ENCODE data around the gene RAD51B. TPM values are rescaled to one million over a fixed set of nuclear protein-coding genes. Genes with fewer than 3 reads are reported as not detected.

The RAD51B gene
- total and polyA plus RNA-seq, 9 donors, result 21.6 to 70.1 (median 35.1) TPM

DNA sequence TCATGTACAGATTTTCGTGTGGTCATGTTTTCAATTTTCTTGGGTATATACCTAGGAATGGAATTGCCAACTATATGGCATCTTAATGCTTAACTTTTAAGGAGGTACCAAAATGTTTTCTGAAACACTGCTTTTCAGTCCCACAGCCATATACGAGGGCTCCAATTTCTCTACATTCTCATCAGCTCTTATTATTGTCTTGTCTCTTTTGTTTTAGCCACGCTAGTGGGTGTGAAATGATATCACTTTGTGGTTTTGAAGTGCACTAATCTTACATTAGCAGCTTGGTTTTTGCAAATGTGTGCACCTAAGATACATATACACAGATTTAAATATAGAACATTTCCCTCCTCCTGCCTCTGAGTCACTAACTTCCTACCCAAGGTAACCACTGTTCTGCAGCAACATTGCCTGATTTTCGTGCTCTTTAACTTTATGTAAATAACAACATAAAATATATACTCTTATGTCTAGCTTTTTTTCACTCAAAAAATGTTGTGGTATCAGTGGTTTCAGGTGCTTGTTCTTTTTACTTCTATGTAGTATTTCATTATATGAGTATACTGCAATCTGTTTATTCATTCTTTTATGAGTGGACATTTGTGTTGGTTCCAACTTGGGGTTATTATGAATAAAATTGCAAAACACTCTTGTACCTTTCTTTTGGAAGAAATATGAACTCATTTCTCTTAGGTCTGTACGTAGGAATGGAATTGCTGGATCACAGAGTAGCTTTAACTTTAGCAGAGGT, 900.2 kb downstream of the RAD51B start:
- WGBS, 3 donors, result 90 to 95% (median 94%) methylated on average over 5 of the region's 5 CpGs
- no peak overlapping the region for H3K27ac ChIP-seq
- intact Hi-C loops (cut with DNase I), result no loop called here

DNA sequence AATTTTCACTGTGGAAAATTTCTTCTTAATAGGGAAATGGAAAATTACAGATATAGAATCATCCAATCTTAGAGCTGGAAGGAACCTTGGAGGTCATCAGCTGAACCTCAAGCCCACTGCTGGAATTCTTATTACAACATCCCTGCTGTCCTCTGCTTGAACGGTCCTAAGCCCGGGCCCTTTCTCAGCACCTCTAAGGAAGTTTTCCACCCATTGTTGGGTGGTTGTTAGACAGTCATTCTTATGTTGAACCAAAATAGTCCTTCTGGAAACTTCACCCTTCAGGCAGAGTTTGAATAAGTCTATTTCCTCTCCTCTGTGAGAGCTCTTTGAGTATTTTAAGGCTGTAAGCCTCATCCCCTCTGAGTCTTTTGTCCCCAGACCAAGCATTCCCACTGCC, 902.6 kb downstream of the RAD51B start:
- DNase-seq, result no peak
- no peak overlapping the region for H3K4me3 ChIP-seq
- TF ChIP-seq CTCF (IDR thresholded peaks at IDR 0.05) (no peak), EP300 (IDR thresholded peaks at IDR 0.05) (no peak), POLR2A (IDR thresholded peaks at IDR 0.05) (no peak)
- no peaks in the 10 kb centered on the region for H3K27me3 ChIP-seq
- H3K4me1 ChIP-seq (ENCODE audit: insufficient read depth), result peaks cover 1% of the 10 kb centered on the region
- no peaks in the 10 kb centered on the region for H3K9me3 ChIP-seq
- H3K27ac ChIP-seq, result no peak overlapping the region
- 42 to 71% (median 70%) methylated on average over 2 of the region's 2 CpGs for WGBS, 3 donors
- intact Hi-C loops (cut with DNase I), result no loop called here
- no peaks in the 10 kb centered on the region for H3K36me3 ChIP-seq

More for the DNA sequence above, 900.2 kb downstream of the RAD51B start:
- Histone ChIP-seq H3K27me3 (no peaks in the 10 kb centered on the region), H3K4me3 (no peak overlapping the region), H3K9me3 (no peaks in the 10 kb centered on the region), H3K36me3 (no peaks in the 10 kb centered on the region), H3K4me1 (ENCODE audit: insufficient read depth) (peaks cover 1% of the 10 kb centered on the region)
- DNase-seq, result no peak
- TF ChIP-seq CTCF (IDR thresholded peaks at IDR 0.05) (no peak), POLR2A (IDR thresholded peaks at IDR 0.05) (no peak), EP300 (IDR thresholded peaks at IDR 0.05) (no peak)

- H3K36me3 ChIP-seq, result no peaks in the 10 kb centered on the region
- no peak for DNase-seq
- TF ChIP-seq CTCF (IDR thresholded peaks at IDR 0.05) (no peak), POLR2A (IDR thresholded peaks at IDR 0.05) (no peak), EP300 (IDR thresholded peaks at IDR 0.05) (no peak)
- WGBS, 3 donors, result 82 to 96% (median 95%) methylated on average over 5 of the region's 5 CpGs
- H3K27ac ChIP-seq, result no peak overlapping the region
- no peaks in the 10 kb centered on the region for H3K9me3 ChIP-seq
- peaks cover 1% of the 10 kb centered on the region for H3K4me1 ChIP-seq (ENCODE audit: insufficient read depth)
- intact Hi-C loops (cut with DNase I), result no loop called here
- H3K4me3 ChIP-seq, result no peak overlapping the region
- no peaks in the 10 kb centered on the region for H3K27me3 ChIP-seq
Observed at GRCh38 chr14:68722968-68723566, 903.5 kb downstream of the RAD51B start.

DNA sequence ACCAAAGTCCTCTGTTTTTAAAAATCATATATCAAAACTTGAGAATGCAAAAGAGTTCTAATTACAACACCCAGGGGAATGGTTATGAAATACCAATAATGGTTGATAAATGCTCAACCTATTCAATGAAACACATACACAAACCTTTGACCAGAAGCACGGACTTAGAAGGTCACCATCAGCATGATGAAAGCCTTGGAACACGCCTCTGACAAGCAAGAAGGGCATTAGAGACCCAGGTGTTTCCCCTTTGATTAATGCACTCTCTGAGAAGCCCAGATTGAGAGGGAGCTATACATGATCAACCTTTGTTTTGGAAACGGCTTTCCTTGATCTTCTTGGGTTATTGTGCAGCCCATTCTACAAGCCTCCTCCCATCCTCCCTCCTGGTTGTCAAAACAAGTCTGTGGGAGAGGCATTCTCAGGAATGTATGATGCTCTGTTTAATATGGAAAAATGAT, 904.3 kb downstream of the RAD51B start:
- H3K4me1 ChIP-seq (ENCODE audit: insufficient read depth), result peaks cover 1% of the 10 kb centered on the region
- H3K4me3 ChIP-seq, result no peak overlapping the region
- intact Hi-C loops (cut with DNase I), result no loop called here
- no peaks in the 10 kb centered on the region for H3K9me3 ChIP-seq
- no peak for DNase-seq
- H3K27ac ChIP-seq, result no peak overlapping the region
- WGBS, 3 donors, result 31 to 48% (median 47%) methylated on average over 3 of the region's 3 CpGs
- no peak for TF ChIP-seq POLR2A (IDR thresholded peaks at IDR 0.05)
- TF ChIP-seq CTCF (IDR thresholded peaks at IDR 0.05), result no peak
- TF ChIP-seq EP300 (IDR thresholded peaks at IDR 0.05), result no peak
- H3K27me3 ChIP-seq, result no peaks in the 10 kb centered on the region
- no peaks in the 10 kb centered on the region for H3K36me3 ChIP-seq

All from ovary (tissue), 9 donors.